GM12878 (cell line): Measurements from ENCODE around the gene ARHGAP12. TPM values are rescaled to one million over a fixed set of nuclear protein-coding genes. Genes with fewer than 3 reads are reported as not detected.

Source experiments
- ATAC-seq: fragments of 200-7000 bp; cut with Tn5 transposase; 3 replicates; pipeline ENCODE4 v1.9.1; 2020; ENCODE audit warnings: mild to moderate bottlenecking, moderate library complexity
- BruUV-seq: library from RNA; stranded (reverse); fragments of 400-500 nt; replicated peaks from 2 replicates; lab custom pipeline; 2021; lab: Mats Ljungman, UMichigan
- CTCF ChIA-PET: fragments of 300-600 bp; sonication (Branson Sonifier 250); formaldehyde crosslinking; extraction: SDS; loops from one replicate; lab custom pipeline; 2021; ENCODE audit warnings: inconsistent platforms; lab: Yijun Ruan, JAX
- POLR2A ChIA-PET: fragments of 350-600 bp; formaldehyde crosslinking; extraction: SDS; loops from one replicate; lab custom pipeline; 2021; ENCODE audit warnings: inconsistent platforms; lab: Charles Lee
- RAD21 ChIA-PET: fragments of 300-600 bp; sonication (Branson Sonifier 250); formaldehyde crosslinking; loops from one replicate; lab custom pipeline; 2023; ENCODE audit warnings: antibody characterized with exemption; ENCODE audit not compliant: unreplicated experiment; lab: Charles Lee
- SMC1A ChIA-PET: fragments of 300-600 bp; sonication (Branson Sonifier 250); formaldehyde crosslinking; loops from one replicate; lab custom pipeline; 2023; ENCODE audit not compliant: unreplicated experiment, uncharacterized antibody; lab: Charles Lee
- DNase-seq: peaks from one replicate; pipeline ENCODE4 v3.0.0-alpha.2; 2011; ENCODE audit warnings: low read depth, low spot score
- FAIRE-seq: peaks from 3 replicates; lab custom pipeline; 2011; peaks lifted over from hg19 to GRCh38; lab: Jason Lieb, UNC
- H2AFZ ChIP-seq: 2 replicates; pipeline ENCODE4 v1.6.0; 2011; ENCODE audit warnings: low read depth, low read length, control low read depth; ENCODE audit not compliant: control insufficient read depth
- H3K27ac ChIP-seq: 2 replicates; pipeline ENCODE4 v1.5.1; 2011; ENCODE audit warnings: control low read depth; ENCODE audit not compliant: control insufficient read depth, insufficient read depth
- H3K27me3 ChIP-seq, 2 experiments: replicated peaks in 1 of 2; 2 replicates each; pipeline versions ENCODE4 v1.6.0 to v1.6.1; 2011; ENCODE audit warnings: low read length in 1 of 2; ENCODE audit not compliant: control insufficient read depth in 2 of 2, insufficient read depth in 2 of 2
- H3K36me3 ChIP-seq, 2 experiments: 2 replicates each; pipeline ENCODE4 v1.5.1; 2011; ENCODE audit warnings: low read length in 1 of 2; ENCODE audit not compliant: control insufficient read depth in 2 of 2, insufficient read depth in 2 of 2
- H3K4me1 ChIP-seq: 2 replicates; pipeline ENCODE4 v1.6.1; 2011; ENCODE audit warnings: mild to moderate bottlenecking, low read length, moderate library complexity, mixed read lengths; ENCODE audit not compliant: control insufficient read depth, insufficient read depth
- H3K4me2 ChIP-seq: 2 replicates; pipeline ENCODE4 v1.6.0; 2011; ENCODE audit warnings: control low read depth; ENCODE audit not compliant: control insufficient read depth, insufficient read depth
- H3K4me3 ChIP-seq: fragments of 200-600 bp; sonication (generic); 2 replicates; pipeline ENCODE4 v1.5.1; 2016
- H3K79me2 ChIP-seq: 2 replicates; pipeline ENCODE4 v1.6.0; 2011; ENCODE audit warnings: low read length; ENCODE audit not compliant: control insufficient read depth, insufficient read depth
- H3K9ac ChIP-seq: 2 replicates; pipeline ENCODE4 v1.8.0; 2011; ENCODE audit warnings: low read length, control low read depth, mixed read lengths; ENCODE audit not compliant: control insufficient read depth, insufficient read depth
- H3K9me3 ChIP-seq: replicated peaks from 3 replicates; pipeline ENCODE4 v1.5.1; 2011; ENCODE audit warnings: mild to moderate bottlenecking, low read length; ENCODE audit not compliant: control insufficient read depth, insufficient read depth
- H4K20me1 ChIP-seq: 2 replicates; pipeline ENCODE4 v1.6.0; 2011; ENCODE audit not compliant: control insufficient read depth, insufficient read depth
- CREM ChIP-seq: IDR thresholded peaks from 2 replicates; pipeline ENCODE4 v1.6.1; 2014; ENCODE audit warnings: antibody characterized with exemption, low read depth
- IRF4 ChIP-seq: IDR thresholded peaks from 2 replicates; pipeline ENCODE4 v1.6.1; 2011; ENCODE audit warnings: low read depth, low read length
- LARP7 ChIP-seq: fragments of 450-650 bp; IDR thresholded peaks from 2 replicates; pipeline ENCODE4 v1.6.1; 2017; ENCODE audit warnings: mild to moderate bottlenecking
- MTA2 ChIP-seq: fragments of 450-650 bp; IDR thresholded peaks from 2 replicates; pipeline ENCODE4 v1.6.1; 2016; ENCODE audit warnings: low read depth, mild to moderate bottlenecking, moderate library complexity
- MYC ChIP-seq: IDR thresholded peaks from 2 replicates; pipeline ENCODE4 v1.6.1; 2011; ENCODE audit warnings: mild to moderate bottlenecking, low read length, moderate library complexity, inconsistent platforms; ENCODE audit not compliant: insufficient read depth, insufficient replicate concordance, insufficient read length, severe bottlenecking
- NR2F1 ChIP-seq: fragments of 450-650 bp; conservative IDR thresholded peaks from 2 replicates; pipeline ENCODE4 v1.6.1; 2017; ENCODE audit warnings: mild to moderate bottlenecking
- RAD51 ChIP-seq: fragments of 450-650 bp; IDR thresholded peaks from 2 replicates; pipeline ENCODE4 v1.6.1; 2016; ENCODE audit warnings: moderate library complexity, mild to moderate bottlenecking, inconsistent platforms
- WRNIP1 ChIP-seq: IDR thresholded peaks from 2 replicates; pipeline ENCODE4 v1.6.1; 2011; ENCODE audit warnings: low read depth, low read length, improper control_type of control experiment, borderline replicate concordance
- ZNF207 ChIP-seq: fragments of 450-650 bp; IDR thresholded peaks from 2 replicates; pipeline ENCODE4 v1.6.1; 2014; ENCODE audit warnings: antibody characterized with exemption, mild to moderate bottlenecking, borderline replicate concordance
- in situ Hi-C: fragments of 300-500 bp; cut with MboI; formaldehyde crosslinking; loops from 9 replicates; pipeline ENCODE4 v1.14.3; 2018; ENCODE audit warnings: mixed read lengths
- intact Hi-C: fragments of 100-400 bp; cut with micrococcal nuclease; formaldehyde crosslinking; loops from one replicate; pipeline ENCODE4 v1.14.2; 2022; ENCODE audit not compliant: unreplicated experiment
- polyA plus RNA-seq, 11 experiments: library from polyadenylated mRNA; depleted of rRNA in 4 of 11; unstranded in 6 of 11; stranded (reverse) in 5 of 11; fragments of >200 nt; fragmentation: Nextera tagmentation in 4 of 11; fragmentation: Illumina TruSeq in 1 of 11; extraction: Ambion mirVana in 4 of 11; extraction: Trizol in 1 of 11; gene quantifications; 1 replicate in 1 of 11; 2 replicates in 10 of 11; pipeline versions ENCODE4 v1.2.1 to v1.2.3, GENCODE V29; 2011 to 2016; ENCODE audit warnings: inconsistent platforms in 2 of 11, missing spikeins in 2 of 11, low read depth in 1 of 11
- total RNA-seq, 4 experiments: library from RNA; depleted of rRNA in 3 of 4; stranded (reverse); fragments of >200 nt in 3 of 4; fragmentation: Illumina TruSeq in 1 of 4; extraction: Trizol in 1 of 4; gene quantifications; 2 replicates each; pipeline versions ENCODE4 v1.2.1 to v1.2.3, GENCODE V29; 2013 to 2021

Gene ARHGAP12
- total and polyA plus RNA-seq, 10 of the 15 experiments (the other 5 are each of a cell fraction or from before 2014, with no cell fraction given) = 5.4 to 15.6 (median 8.5) TPM

DNA sequence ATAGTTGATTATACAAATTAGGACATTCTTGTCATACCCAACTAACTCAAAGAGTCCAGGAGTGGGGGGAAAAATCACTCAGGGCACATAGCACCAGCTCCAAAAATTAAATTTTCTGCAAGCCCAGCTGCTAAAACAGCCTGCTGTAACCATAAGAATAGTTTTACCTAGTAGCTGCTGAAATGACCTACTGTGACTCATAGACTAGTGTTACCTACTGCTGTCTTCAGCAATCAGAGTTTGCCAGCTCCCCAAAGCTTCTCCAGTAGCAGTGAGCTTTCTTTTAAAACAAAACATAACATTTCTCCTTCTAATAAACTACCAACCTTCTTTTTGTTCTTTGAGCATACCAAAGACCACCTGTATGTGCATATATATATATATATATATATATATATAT lies 4.2 kb upstream of the ARHGAP12 start:
- Histone ChIP-seq H3K27me3 (no peaks in the 10 kb centered on the region), H3K9me3 (no peaks in the 10 kb centered on the region), H3K27ac (no peak overlapping the region), H3K4me2 (no peak overlapping the region), H3K4me3 (no peak overlapping the region), H3K79me2 (peaks cover under 1% of the 10 kb centered on the region), H3K36me3 (no peaks in the 10 kb centered on the region), H4K20me1 (no peaks in the 10 kb centered on the region), H3K4me1 (peaks cover 9% of the 10 kb centered on the region), H2AFZ (no peak overlapping the region), H3K9ac (no peak overlapping the region)
- DNase-seq = no peak
- ChIA-PET SMC1A (interaction anchor here (0.7 kb wide), 1 partner anchor 12 kb away, joined by 3 read pairs; no protein-coding TSS in a partner anchor), CTCF (interaction anchor here (0.6 to 1.0 kb wide), 5 partner anchors 8 to 102 kb away, joined by 3 to 7 read pairs (median 3); no protein-coding TSS in a partner anchor), RAD21 (interaction anchor here (0.6 to 1.2 kb wide), 2 partner anchors 36 to 71 kb away, joined by 3 to 9 read pairs; no protein-coding TSS in a partner anchor), POLR2A (no interaction called here)
- no peak for FAIRE-seq
- in situ Hi-C loops = no loop called here
- TF ChIP-seq LARP7 (no peak), MTA2 (no peak), NR2F1 (no peak), CREM (no peak), RAD51 (no peak), WRNIP1 (no peak), MYC (no peak), ZNF207 (no peak), IRF4 (no peak)
- BruUV-seq = no TSS peak
- intact Hi-C loops = loop anchor here (5.0 kb wide), 1 partner anchor 74 kb away; no protein-coding TSS in a partner anchor
- ATAC-seq = no peak
